Large intestine (tissue), 3 donors: Measurements from ENCODE around the gene NCOR2. TPM values are rescaled to one million over a fixed set of nuclear protein-coding genes. Genes with fewer than 3 reads are reported as not detected.

ENCODE experiments used
- DNase-seq, 2 donors: peaks; one replicate each; pipeline versions ENCODE4 v3.0.0 to v3.0.0-alpha.2; 2013
- H3K27ac ChIP-seq: one replicate; pipeline ENCODE4 v1.5.1; 2013; ENCODE audit warnings: low read length
- H3K27me3 ChIP-seq: 2 replicates; pipeline ENCODE4 v1.6.1; 2013; ENCODE audit warnings: low read length; ENCODE audit not compliant: control insufficient read depth, insufficient read depth
- H3K36me3 ChIP-seq: 2 replicates; pipeline ENCODE4 v1.6.1; 2013; ENCODE audit warnings: low read length; ENCODE audit not compliant: control insufficient read depth, insufficient read depth
- H3K4me1 ChIP-seq: one replicate; pipeline ENCODE4 v1.6.1; 2013; ENCODE audit warnings: low read length; ENCODE audit not compliant: control insufficient read depth, insufficient read depth
- H3K4me3 ChIP-seq: one replicate; pipeline ENCODE4 v1.5.1; 2013; ENCODE audit warnings: low read length
- H3K9me3 ChIP-seq: one replicate; pipeline ENCODE4 v1.6.1; 2013; ENCODE audit warnings: mild to moderate bottlenecking, low read depth, low read length, moderate library complexity; ENCODE audit not compliant: control insufficient read depth
- WGBS: methylation state at CpG from one replicate; pipeline ENCODE4 v1.1.5; 2013; ENCODE audit warnings: low lambda C conversion rate; ENCODE audit not compliant: insufficient coverage; 5-methylcytosine and 5-hydroxymethylcytosine counted together
- polyA plus RNA-seq: library from polyadenylated mRNA; unstranded; fragments of 120-200 nt; gene quantifications from one replicate; pipeline ENCODE4 v1.2.1, GENCODE V29; 2013

The NCOR2 gene
- polyA plus RNA-seq, 1 donor: 86.3 TPM

DNA sequence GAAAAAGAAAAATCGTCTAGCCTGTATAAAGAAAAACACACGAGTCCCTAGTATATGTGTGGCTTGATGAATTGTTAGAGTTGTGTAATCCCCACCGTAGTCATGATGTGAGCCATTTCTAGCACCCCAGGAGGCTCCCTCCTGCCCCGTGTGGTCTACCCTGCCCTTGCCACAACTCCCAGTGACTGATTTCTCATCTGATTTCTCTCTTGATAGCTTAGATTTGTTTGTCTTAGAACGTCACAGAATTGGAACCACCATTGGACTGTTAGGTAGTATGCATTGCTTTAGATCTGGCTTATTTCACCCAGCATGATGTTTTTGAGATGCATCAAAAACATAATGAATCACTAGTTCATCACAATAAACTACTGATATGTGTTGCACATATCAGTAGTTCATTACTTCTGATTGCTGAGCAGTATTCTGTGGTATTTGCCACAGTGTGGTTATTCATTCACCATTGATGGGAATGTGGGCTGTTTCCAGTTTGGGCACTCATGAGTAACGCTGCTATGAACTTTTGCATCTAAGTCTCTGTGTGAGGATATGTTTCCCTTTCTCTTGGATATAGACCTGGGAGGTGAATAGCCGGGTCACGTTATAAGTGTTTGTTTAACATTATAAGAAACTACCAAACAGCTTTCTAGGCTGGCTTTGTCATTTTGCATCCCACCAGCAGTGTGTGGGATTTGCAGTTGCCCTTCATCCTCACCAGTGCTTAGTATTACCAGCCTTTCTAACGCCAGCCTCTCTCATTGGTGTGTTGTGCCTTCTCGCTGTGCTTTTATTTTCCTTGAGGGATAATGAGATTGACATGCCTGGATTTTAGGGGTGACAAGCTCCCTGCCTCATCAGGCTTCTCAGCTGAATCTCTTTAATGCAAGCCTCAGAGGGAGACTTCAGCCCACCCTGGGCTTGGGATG lies 31.9 kb upstream of the NCOR2 start:
- no peak for DNase-seq
- no peaks in the 10 kb centered on the region for H3K9me3 ChIP-seq
- H3K4me1 ChIP-seq: peaks cover 14% of the 10 kb centered on the region
- H3K4me3 ChIP-seq: no peak overlapping the region
- 88% methylated on average over 5 of the region's 10 CpGs for WGBS
- no peak overlapping the region for H3K27ac ChIP-seq
- no peaks in the 10 kb centered on the region for H3K36me3 ChIP-seq
- no peaks in the 10 kb centered on the region for H3K27me3 ChIP-seq

GRCh38 chr12:124597041-124597440 lies 29.6 kb upstream of the NCOR2 start:
- H3K4me3 ChIP-seq: no peak overlapping the region
- no peak for DNase-seq
- WGBS: no CpG with 5 or more reads among the region's 2 CpGs
- no peaks in the 10 kb centered on the region for H3K4me1 ChIP-seq
- H3K9me3 ChIP-seq: no peaks in the 10 kb centered on the region
- no peaks in the 10 kb centered on the region for H3K27me3 ChIP-seq
- H3K27ac ChIP-seq: no peak overlapping the region
- no peaks in the 10 kb centered on the region for H3K36me3 ChIP-seq

DNA sequence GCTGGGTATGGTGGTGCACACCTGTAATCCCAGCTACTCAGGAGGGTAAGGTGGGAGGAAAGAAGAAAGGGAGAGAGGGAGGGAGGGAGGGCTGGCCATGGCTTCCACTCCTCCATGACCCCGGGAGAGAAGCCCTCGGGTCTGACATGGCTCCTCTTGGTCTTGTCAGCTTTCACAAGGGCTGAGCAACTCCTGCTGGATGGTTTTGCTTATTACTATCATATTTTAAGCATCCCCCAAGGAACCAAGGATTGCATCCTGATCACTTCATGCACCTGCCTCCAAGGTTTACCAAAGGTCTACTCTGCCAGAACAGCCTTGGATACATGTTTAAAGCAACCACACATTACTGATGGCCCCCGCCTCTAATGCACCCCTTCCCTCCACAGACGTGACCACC lies 28.0 kb upstream of the NCOR2 start:
- Histone ChIP-seq H3K4me1 (no peaks in the 10 kb centered on the region), H3K4me3 (no peak overlapping the region), H3K27me3 (no peaks in the 10 kb centered on the region), H3K36me3 (no peaks in the 10 kb centered on the region), H3K27ac (no peak overlapping the region), H3K9me3 (no peaks in the 10 kb centered on the region)
- 100% methylated on average over 1 of the region's 4 CpGs for WGBS
- DNase-seq: no peak

GRCh38 chr12:124594851-124595250 lies 27.4 kb upstream of the NCOR2 start:
- Histone ChIP-seq H3K4me1 (no peaks in the 10 kb centered on the region), H3K27ac (no peak overlapping the region), H3K4me3 (no peak overlapping the region), H3K27me3 (no peaks in the 10 kb centered on the region), H3K9me3 (no peaks in the 10 kb centered on the region), H3K36me3 (no peaks in the 10 kb centered on the region)
- WGBS: 100% methylated on average over 1 of the region's 6 CpGs
- DNase-seq: no peak

DNA sequence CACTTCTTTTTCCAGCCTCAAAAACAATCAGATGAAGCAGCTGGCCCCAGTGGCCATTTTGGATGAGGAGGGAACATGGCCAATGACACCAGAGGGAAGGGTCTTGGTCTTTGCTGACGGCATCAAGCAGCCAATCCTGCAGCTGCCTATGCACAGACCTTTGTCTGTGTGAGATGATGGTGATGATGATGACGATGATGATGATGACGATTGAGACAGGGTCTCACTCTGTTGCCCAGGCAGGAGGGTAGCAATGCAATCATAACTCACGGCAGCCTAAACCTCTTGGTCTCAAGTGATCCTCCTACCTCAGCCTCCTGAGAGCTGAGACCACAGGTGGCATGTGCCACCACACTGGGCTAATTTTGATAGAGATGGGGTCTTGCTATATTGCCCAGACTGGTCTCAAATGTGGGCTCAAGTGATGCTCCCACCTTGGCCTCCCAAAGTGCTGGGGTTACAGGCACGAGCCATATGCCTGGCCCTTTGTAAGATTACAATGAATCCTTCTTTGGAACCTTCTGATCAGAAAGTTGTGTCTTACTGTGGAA lies 26.5 kb upstream of the NCOR2 start:
- Histone ChIP-seq H3K36me3 (no peaks in the 10 kb centered on the region), H3K27me3 (no peaks in the 10 kb centered on the region), H3K9me3 (no peaks in the 10 kb centered on the region), H3K27ac (no peak overlapping the region), H3K4me3 (no peak overlapping the region), H3K4me1 (no peaks in the 10 kb centered on the region)
- DNase-seq: no peak
- no CpG with 5 or more reads among the region's 5 CpGs for WGBS

- Histone ChIP-seq H3K4me3 (no peak overlapping the region), H3K4me1 (no peaks in the 10 kb centered on the region), H3K9me3 (no peaks in the 10 kb centered on the region), H3K27ac (no peak overlapping the region), H3K27me3 (no peaks in the 10 kb centered on the region), H3K36me3 (no peaks in the 10 kb centered on the region)
- WGBS: 80% methylated on average over 1 of the region's 14 CpGs
- no peak for DNase-seq
Observed at GRCh38 chr12:124593176-124593575, 25.8 kb upstream of the NCOR2 start.

DNA sequence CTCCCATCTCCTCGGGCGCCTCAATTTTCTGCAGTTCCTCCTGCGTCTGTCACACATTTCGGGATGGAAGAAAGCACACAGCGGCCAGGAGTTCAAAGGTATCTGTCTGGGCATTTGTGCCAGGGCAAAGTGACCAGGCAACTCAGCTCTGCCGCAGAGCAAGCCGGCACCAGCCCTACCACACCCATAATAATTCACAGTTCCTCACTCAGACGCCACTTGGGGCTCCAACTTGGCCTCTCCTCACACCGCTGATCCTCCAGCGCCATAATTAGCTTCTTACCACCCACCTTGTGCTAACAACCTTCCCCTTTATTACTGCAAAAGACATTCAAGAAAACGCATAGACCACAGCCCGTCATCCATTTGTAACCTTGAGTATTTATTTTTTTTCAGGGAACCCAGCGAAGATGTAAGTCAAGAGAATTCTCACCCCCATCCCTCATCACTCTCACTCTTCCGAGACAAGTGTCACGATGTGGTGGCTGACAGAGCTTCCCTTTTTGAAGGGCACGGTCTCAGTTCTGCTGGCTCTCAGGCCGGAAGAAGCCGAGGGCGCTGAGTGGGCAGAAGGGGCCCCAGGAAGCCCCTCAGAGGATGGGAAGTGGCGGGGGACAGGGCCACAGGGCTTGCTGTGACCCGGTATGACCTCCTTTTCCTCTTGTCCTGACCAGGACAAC lies 25.2 kb upstream of the NCOR2 start:
- no peak overlapping the region for H3K27ac ChIP-seq
- H3K4me3 ChIP-seq: no peak overlapping the region
- no peaks in the 10 kb centered on the region for H3K27me3 ChIP-seq
- H3K36me3 ChIP-seq: no peaks in the 10 kb centered on the region
- no peaks in the 10 kb centered on the region for H3K4me1 ChIP-seq
- no peak for DNase-seq
- WGBS: 49% methylated on average over 3 of the region's 21 CpGs
- H3K9me3 ChIP-seq: no peaks in the 10 kb centered on the region

GRCh38 chr12:124592050-124592449 lies 24.6 kb upstream of the NCOR2 start:
- no peaks in the 10 kb centered on the region for H3K27me3 ChIP-seq
- no peaks in the 10 kb centered on the region for H3K9me3 ChIP-seq
- no peak for DNase-seq
- no peak overlapping the region for H3K4me3 ChIP-seq
- H3K27ac ChIP-seq: no peak overlapping the region
- no CpG with 5 or more reads among the region's 6 CpGs for whole genome bisulfite sequencing
- H3K4me1 ChIP-seq: no peaks in the 10 kb centered on the region
- no peaks in the 10 kb centered on the region for H3K36me3 ChIP-seq

GRCh38 chr12:124590447-124590846 lies 23.0 kb upstream of the NCOR2 start:
- Histone ChIP-seq H3K4me1 (peaks cover 6% of the 10 kb centered on the region), H3K27ac (no peak overlapping the region), H3K36me3 (no peaks in the 10 kb centered on the region), H3K4me3 (no peak overlapping the region), H3K27me3 (no peaks in the 10 kb centered on the region), H3K9me3 (no peaks in the 10 kb centered on the region)
- WGBS: 83% methylated on average over 3 of the region's 6 CpGs
- DNase-seq: no peak

DNA sequence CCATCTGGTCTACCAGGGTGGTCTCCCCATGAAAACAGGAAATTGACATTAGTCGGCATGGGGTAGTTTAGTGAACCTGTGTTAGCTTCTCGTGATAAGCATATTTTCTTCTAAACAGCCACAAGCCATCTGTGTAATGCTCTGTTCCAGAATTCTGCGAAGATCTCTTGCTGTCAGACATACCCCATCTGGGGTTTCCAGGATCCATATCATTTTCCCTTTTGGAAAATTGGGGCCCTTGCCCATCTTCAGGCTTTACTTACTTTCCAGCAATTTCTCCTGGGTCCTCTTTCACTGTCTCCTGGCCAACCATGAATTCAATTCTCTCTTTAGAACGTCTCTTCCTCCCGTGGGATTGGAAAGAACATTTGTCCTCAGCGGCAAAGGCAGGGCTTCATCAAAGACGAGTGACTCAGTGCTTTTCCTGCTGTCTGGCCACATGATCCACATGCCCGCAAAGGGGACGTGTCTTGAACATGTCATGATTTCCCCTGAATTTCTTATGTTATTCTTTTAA lies 21.4 kb upstream of the NCOR2 start:
- Histone ChIP-seq H3K36me3 (no peaks in the 10 kb centered on the region), H3K4me3 (no peak overlapping the region), H3K27me3 (no peaks in the 10 kb centered on the region), H3K4me1 (peaks cover 6% of the 10 kb centered on the region), H3K27ac (no peak overlapping the region), H3K9me3 (no peaks in the 10 kb centered on the region)
- WGBS: 60% methylated on average over 1 of the region's 9 CpGs
- no peak for DNase-seq
